DOHH2 (cell line): ENCODE results near the gene LINS1.

Source experiments
- EZH2phosphoT487 ChIP-seq: fragments of 200-600 bp; sonication (generic); IDR thresholded peaks from 2 replicates; pipeline ENCODE4 v1.6.1; 2017; ENCODE audit warnings: borderline replicate concordance, mild to moderate bottlenecking, antibody characterized with exemption, low read length, moderate library complexity, mixed read lengths
- TF ChIP-seq, protein P1 (sequence below): fragments of 200-600 bp; sonication (generic); IDR thresholded peaks from one replicate; pipeline ENCODE4 v1.5.1; 2014; ENCODE audit warnings: antibody characterized with exemption, mild to moderate bottlenecking, low read depth, low read length; ENCODE audit not compliant: poor library complexity, severe bottlenecking

DNA sequence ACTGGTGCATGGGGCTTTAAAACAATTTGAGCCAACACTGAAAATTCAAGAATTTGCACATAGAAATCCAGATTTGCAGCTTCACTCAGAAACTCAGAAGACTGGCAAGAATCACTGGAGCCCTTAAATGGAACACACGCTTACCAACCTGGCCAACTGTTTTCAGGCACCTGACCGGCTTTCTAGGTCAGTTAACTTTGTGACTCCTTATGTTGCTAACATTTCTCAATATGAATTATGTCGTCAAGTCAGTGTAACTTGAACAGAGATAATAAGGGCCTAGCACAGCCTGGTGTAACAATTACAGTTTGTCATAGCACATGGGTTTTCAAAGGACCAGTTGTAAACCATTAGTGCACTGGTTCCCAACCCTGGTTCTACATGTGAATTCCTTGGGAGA is 80.1 kb downstream of the LINS1 start:
- TF ChIP-seq, protein P1, sequence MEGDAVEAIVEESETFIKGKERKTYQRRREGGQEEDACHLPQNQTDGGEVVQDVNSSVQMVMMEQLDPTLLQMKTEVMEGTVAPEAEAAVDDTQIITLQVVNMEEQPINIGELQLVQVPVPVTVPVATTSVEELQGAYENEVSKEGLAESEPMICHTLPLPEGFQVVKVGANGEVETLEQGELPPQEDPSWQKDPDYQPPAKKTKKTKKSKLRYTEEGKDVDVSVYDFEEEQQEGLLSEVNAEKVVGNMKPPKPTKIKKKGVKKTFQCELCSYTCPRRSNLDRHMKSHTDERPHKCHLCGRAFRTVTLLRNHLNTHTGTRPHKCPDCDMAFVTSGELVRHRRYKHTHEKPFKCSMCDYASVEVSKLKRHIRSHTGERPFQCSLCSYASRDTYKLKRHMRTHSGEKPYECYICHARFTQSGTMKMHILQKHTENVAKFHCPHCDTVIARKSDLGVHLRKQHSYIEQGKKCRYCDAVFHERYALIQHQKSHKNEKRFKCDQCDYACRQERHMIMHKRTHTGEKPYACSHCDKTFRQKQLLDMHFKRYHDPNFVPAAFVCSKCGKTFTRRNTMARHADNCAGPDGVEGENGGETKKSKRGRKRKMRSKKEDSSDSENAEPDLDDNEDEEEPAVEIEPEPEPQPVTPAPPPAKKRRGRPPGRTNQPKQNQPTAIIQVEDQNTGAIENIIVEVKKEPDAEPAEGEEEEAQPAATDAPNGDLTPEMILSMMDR = no peak
- TF ChIP-seq EZH2phosphoT487 = no peak
